NOMO-1 treated with DMSO at 0.1 percent for 48 hours (cell line): Measurements from ENCODE around the gene ANKRD44.

Experiments
- DNase-seq: peaks from one replicate; lab custom pipeline; 2025; ENCODE audit not compliant: unreplicated experiment; lab: John Stamatoyannopoulos, UW

The ANKRD44 gene

DNA sequence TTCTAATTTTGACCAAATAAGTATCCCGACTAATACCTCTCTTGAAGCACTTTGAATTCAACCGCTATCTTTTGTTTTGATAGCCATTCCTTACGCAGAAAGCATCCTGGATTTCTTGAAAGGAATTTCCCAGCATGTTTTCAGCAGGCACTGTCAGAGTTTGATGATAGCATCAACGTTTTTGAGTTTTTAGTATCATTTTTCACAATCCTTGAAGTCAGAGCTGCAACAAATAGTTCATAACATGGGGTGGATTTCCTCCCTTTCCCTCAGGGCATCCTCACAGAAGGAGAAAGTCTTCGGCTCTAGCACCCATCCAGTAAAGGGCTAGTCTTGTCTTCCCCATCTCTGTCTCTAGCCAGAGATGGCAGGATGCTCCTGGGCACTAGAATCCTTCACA lies 46.2 kb downstream of the ANKRD44 start:
- no peak for DNase-seq

DNA sequence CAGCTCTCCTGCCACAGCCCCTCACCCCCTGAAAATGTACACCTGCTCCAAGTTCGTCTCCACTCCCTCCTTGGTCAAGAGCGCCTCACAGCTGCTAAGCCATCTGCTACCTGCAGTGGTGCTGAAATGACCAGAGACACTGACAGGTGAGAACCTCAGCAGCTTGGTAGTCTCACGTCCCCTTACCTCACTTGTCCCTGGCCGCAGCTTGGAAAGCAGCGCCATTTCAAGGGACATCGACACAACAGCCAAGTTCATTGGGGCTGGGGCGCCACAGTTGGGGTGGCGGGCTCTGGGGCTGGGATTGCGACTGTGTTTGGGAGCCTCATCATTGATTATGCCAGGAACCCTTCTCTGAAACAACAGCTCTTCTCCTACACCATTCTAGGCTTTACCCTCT lies 47.5 kb downstream of the ANKRD44 start:
- DNase-seq, result no peak

DNA sequence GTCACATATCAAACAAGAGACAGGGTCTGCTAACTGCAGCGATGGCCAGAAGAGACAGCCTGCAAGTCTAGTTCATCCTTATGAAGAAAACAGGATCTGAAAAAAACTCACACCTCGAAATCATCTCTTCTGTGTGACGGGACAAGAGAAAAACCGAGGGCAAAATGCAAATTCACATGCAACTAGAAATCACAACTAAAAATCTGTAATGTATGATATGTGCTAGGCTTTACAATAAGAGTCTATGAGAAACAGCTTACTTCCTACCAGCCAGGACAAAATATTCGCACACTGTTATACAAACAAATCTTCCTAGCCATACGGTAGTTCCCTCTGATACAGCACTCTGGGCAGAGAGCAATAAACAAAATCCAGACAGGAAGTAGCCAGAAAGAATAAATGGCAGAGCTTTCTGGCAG lies 48.8 kb downstream of the ANKRD44 start:
- DNase-seq, result peak; percentile 40

DNA sequence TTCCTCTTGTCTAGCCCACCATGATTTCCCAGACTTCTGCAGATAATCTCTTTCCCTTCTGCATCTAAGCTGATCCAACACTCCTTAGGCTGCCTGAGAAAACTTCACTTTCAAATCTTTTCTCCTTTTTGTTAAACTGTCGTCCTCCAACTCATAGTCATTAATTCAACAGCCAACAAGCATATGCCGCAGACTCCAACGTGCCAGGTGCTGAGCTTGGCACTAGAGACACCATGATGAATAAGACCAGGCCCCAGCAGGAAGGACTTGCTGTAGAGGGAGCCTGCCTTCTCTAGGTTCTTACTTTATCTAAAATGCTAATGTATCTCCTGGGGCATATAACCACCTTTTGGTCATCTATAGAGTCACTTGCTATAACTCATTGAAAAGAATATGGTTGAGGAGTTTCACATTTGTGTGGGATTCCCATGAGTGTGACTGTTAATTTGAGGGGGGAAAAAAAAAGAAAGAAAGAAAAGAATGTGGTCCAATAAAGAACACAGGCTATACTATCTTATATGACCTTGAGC lies 51.0 kb downstream of the ANKRD44 start:
- no peak for DNase-seq

DNA sequence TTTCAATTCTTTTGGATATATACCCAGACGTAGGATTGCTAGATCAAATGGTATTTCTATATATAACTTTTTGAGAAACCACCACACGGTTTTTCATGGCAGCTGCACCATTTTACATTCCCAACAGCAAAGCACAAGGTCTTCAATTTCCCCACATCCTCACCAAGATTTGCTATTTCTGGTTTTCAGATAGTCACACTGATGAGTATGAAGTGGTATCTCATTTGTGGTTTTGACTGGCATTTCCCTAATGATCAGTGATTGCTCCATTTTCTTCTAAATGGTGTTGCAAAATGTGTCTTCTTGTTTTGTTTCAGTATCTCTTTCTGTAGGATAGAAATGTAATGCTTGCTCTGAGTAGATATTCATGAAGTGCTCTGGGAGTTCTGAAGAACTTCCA lies 52.0 kb downstream of the ANKRD44 start:
- peak; percentile 97 for DNase-seq

DNA sequence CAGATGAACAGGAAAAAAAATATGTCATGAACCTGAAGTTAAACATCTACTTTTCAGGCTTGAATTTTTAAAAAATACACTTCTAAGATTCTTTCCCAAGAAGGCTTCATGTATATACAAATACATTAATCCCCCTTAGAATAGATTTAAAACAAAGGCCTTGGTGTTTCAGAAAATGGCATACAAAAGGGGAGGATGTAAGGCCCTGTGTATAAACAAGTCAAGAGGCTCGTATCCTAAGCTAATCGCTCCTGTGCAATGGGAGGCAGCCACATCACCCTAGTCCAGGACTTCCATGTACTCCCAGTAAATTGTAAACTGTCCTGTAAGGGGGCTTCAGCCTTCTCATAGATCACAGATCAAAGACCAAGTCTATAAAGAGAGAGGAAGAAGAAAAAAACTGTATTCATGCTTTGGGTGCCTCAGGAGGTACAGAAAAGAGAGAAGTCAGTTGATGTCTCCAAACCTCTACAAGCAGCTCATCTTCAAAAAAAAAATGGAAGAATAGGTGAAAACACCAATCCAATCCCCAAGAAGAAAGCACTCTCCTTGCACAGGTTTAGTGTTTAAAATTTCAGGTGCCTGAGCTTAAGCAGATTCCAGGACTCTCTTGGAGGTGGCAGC lies 53.9 kb downstream of the ANKRD44 start:
- peak; percentile 26 for DNase-seq

DNA sequence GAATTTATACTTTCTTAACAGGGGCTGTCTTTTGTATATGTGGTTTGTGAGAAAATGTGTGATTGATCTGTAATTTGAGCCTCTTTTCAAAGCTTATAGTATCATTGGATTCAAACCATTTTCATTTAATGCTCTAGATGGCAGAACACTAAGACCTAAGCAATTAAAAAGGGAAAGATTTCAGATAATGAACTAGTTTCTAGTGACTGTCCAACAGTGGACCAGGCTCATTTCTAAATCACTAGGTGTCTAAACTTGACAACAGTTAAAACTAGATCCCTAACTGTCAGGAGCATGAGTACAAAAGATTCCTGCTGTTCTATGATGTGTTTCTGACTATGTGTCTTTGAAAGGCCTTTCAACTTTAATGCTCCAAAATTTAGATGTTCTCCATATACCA lies 54.6 kb downstream of the ANKRD44 start:
- DNase-seq, result peak; percentile 6

DNA sequence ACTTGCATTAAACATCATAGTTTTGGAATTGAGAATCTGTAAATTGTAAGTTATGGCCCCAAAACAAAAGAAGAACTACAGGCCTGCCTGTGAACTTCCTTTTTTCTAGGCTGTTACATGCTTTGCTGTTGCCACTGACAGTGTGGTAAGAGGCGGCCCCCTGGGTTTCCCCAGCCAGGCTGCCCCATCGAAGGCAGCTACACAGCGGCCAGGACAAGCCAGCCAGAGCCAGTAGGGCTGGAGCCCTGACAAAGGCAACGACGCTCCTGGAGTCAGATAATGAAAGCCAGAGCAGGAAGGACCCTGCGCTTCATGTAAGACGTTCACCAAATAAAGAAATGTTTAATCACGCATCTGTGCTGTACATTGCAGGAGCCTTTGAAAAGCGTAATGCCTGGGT lies 55.0 kb downstream of the ANKRD44 start:
- peak; percentile 95 for DNase-seq

DNA sequence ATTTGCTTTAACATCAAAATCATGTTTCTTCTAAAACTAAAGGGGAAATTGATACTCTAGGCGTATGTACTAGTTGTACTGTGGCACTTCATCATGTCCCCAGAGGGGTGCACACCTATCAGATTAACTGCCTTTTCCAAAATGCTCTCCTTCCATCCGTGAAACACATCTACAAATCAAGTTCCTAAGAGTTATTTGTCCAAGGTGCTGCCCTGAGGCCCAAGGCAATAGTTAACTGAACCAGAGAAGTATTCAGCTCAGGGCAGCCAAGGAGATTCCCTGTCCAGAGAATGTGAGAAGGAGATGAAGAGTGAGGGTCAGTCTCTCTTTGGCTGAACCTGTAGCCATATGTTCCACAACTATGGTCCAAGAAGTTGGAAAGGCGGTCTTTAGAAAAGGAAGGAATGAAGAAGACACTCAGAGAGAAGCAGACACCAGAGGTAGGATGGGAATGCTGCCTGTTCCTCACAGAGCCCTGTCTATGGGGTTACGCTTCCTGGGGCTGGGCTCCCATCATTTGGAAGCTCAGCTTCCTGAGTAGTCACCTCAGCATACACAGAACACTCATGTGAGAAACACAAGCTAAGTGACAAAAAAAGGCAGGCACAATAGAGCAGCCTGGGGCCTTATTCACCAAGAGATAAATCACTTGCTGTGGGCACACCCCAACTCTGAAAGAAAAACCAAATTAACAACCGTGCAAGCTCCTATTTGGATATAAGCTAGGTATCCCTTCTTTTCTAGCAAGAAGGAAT lies 55.6 kb downstream of the ANKRD44 start:
- DNase-seq, result no peak

DNA sequence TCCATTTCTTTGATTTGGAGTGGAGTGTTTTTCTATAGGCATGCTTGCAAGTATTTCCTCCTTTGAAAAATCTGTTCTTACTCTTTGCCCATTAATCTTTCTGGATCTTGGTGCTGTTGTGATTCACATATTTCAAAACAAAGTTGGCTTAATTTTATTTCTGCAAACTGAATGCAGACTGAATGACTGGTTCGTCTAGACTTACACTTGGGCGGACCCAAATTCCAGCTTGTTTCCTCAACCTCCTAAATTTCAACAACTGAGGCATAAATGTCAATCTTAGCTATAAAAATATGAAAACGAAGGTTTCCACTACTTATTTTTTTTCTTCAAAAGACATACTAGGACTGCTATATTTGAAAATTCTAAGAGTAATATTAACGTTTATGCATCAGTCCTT lies 59.0 kb downstream of the ANKRD44 start:
- DNase-seq, result no peak

DNA sequence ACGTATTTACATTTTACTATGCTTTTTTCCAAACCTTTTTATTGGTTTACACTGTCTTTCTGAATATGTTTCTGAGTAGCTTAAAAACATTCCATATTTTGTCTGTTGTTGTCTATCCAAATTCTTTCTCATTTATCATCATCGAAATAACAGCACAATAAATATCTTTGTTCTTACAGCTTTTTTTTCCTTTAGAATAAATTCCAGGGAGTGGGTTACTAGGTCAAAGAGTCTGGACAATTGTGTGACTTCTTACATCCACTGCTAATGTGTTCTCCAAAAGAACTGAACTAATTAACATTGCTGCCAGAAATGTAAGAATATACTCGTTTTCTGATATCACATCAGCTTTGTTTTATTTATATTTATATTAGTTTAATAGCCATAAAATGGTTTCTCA lies 59.4 kb downstream of the ANKRD44 start:
- no peak for DNase-seq

DNA sequence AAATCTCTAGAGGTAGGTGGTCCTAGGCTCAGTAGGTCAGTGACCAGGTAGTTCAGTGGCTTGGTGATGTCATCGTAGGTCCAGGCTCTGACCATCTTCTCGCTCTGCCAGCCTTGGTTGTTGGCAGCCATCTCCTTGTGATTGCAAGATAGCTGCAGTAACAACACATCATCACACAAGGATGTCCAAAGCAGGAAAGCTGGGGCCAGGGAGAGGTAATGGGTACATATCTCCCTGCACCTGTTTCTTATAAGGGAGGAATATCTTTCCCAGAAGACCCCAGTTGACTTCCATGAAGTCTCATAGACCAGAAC lies 60.5 kb downstream of the ANKRD44 start:
- no peak for DNase-seq

DNA sequence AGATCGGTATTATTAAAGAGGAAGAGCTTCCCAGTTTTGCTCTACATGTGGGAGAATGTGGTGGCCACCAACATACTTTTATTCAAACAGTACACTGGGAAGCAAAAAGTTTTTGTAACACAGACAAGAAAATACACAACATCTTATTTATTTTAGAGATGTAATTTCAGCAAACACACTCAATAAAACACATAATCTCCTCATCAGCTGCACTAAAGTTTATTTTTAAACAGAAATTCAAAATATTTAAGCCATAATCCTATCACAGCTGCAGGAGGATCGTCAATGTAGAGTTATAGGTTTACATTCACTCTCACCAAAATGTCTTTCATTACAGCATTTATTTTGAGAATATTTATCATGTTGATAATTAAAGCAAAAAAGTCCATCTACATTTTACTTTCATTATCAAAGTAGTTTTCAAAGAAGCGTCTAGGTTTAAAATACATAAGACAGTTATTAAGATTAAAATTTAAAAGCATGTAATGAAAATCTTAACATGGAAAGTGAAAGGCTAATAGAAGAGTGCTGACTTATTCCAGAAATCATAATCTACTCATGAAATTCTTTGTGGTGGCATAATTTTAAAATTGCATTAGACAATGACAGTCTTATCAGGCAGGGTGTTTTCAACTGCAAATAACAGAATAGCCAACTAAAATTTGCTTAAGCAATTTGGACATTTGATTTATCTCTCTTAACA lies 61.0 kb downstream of the ANKRD44 start:
- DNase-seq, result no peak

DNA sequence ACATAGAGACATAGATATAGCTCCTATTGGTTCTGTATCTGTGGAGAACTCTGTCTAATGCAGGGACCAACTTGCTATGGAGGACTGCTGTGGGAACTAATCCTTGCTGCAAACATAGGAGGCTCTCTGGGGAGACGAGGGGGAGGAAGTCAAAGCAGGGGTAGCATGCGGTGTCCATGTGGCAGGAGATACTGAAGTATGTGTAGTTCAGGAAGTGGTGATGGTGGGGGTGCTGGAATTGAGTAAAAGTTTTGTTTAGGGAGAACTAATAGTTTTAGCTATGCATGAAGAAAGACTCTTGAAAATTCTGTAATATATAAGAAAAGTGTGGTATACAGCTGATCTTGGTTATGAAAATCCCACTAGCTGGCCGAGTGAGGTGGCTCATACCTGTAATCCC lies 62.0 kb downstream of the ANKRD44 start:
- DNase-seq, result peak; percentile 72

DNA sequence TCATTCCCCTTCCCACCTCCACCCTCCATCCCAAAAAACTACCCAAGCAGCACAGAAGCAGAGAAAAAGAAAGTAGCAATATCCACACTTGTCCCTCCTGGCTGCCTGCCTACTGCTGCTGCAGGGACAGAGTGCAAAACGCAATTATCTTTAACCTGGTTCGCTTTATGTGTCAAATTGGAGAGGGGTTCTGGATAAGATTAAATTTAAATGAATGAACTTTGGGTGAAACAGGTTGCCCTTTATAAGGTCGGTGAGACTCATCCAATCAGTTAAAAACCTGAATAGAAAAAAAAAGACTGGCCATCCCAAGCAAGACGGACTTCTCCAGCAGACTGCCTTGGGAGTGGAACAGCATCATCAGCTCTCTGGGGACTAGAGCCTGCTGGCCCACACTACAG lies 62.6 kb downstream of the ANKRD44 start:
- DNase-seq, result no peak

DNA sequence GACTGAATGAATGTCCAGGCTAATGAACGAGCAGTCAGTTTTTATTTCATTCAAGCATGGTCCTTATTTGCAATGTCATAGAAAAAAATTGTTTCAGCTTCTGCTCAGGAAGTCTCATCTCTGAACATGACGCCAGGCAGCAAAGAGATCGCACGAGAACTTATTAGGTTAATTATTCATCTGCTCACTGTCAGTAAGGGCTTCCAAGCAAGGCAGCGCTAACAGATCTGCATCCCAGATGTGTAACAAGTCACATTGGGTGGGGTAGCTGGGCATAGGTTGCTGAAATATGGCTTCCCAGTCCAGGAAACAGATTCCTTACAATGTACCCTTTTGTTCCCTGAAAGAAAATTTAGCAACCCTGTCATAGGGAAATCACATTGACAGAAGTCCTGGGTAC lies 63.5 kb downstream of the ANKRD44 start:
- DNase-seq, result no peak

DNA sequence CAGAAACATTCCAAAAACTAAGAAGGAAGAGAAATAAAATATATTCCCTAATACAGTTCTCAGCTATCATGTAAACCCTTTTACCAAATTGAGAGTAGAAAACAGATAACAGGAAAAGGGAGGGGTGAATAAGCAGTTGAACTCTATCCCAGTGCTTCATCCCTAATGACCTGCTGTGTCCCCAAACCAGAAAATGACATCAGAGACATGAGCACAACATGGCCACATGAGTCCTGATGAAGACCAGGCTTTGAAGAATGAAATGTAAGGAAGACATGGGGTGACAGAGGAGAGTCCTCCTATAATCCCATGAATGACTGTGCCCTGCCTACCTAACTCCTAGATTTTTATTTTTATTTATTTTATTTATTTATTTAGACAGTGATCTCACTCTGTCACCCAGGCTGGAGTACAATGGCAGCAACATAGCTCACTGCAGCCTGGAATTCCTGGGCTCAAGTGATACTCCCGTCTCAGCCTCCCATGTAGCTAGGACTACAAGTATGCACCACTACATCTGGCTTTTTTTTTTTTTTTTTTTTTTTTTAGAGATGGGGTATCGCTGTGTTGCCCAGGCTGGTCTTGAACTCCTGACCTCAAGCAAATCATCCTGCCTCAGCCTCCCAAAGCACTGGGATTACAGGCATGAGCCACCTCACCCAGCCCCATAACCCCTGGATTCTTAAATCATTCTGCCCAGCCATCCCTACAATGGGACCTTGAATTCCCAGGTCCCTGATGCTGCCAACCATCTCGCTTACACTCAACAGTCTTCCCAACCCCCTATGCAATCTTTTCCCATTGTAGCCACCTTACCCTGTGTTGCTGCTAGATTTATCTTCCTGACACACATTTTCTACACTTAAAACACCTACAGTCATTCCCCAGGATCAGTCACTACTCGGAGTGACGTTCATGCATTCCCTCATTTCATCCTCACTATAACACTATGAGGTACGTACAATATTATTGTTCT lies 64.5 kb downstream of the ANKRD44 start:
- no peak for DNase-seq

DNA sequence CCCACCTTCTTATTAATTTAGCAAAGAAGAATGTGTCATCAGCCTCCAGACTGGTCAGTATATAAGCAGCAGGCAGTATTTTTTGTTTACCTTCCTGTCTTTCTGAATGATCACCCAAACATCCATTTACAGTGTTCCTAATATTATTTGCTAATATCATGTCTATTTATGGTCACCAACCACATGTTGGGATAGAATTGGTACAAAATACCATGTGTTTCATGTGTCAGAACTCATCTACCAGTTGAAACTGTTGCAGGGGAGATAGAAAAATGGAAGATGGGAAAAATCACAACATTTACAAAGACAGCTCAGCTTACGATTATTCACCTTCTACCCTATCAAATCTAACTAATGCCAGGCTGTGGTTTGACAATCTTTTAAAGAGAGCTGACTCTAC lies 66.2 kb downstream of the ANKRD44 start:
- no peak for DNase-seq

DNA sequence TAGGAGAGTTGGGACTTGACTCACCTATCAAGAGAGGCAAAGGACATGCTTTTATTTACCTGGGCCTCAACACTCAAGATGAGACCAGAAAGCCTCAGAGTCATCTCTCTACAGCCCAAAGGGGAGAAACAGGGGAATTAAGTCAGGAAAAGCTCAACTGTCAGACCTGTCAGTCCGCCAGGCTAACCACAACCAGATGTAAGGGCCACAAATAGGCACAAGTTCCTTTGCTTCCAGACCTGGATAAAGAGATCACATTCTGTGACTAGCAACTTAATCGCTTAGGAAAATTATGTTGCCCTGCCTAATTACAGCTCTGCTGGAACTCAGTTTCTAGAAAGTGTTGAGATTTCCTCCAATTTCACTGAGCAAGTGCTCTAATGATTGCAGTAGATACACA lies 67.9 kb downstream of the ANKRD44 start:
- no peak for DNase-seq

DNA sequence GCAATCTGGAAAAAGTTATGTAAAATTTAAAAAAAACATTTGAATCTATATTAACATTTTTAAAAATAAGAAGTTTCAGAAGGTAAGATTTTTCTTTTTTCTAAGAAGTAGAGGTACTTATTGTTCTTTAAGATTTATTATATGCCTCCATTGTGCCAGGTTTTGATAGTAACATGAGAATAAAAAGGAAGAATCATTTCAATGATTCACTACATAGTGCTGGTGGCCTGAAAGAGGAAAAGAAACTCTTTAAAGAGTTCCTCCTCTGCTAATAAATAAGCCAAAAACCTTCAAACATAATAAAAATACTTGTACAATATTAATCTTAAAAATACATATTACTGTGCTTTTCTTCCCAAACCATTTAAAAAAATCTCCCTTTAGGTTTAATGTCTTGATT lies 69.0 kb downstream of the ANKRD44 start:
- peak; percentile 46 for DNase-seq

DNA sequence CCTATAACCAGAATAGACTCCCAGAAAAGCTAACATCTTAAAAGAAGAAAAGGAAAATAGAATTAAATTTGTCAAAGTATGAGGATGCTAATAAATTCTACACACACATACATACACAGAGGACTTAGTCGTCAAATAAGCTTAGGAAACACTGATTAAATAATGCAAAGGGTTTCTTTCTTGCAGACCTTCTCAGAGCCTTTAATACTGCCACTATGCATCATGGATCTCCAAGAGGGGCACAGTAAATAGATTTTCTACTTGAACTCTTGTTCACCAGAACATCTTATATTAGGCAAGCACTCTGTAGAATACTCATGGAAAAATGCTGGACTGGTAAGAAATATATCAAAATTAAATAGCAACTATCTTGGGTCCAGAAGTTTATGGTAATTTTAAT lies 69.4 kb downstream of the ANKRD44 start:
- DNase-seq, result no peak
